ENCODE measurements around the gene CABLES2. TPM values are rescaled to one million over a fixed set of nuclear protein-coding genes. Genes with fewer than 3 reads are reported as not detected.

CABLES2 gene
- total and polyA plus RNA-seq, 2 donors: 2.1 to 5.7 TPM

GRCh38 chr20:62366370-62367135 is 40.5 kb downstream of the CABLES2 start:
- H3K36me3 ChIP-seq (ENCODE audit: insufficient read depth): no peaks in the 10 kb centered on the region
- H3K4me3 ChIP-seq (ENCODE audit: low read depth, low read length): peak overlapping the region; percentile 80
- no peak for DNase-seq (ENCODE audit: extremely low spot score)
- WGBS: 2% methylated on average over 72 of the region's 72 CpGs
- peak overlapping the region; percentile 91 for H3K27ac ChIP-seq (ENCODE audit: low read depth)
- H3K4me1 ChIP-seq (ENCODE audit: insufficient read depth): peaks cover 2% of the 10 kb centered on the region

GRCh38 chr20:62365814-62366369 is 41.2 kb downstream of the CABLES2 start:
- 18% methylated on average over 10 of the region's 10 CpGs for WGBS
- Histone ChIP-seq H3K4me3 (ENCODE audit: low read depth, low read length) (peak overlapping the region; percentile 80), H3K27ac (ENCODE audit: low read depth) (peak overlapping the region; percentile 91), H3K4me1 (ENCODE audit: insufficient read depth) (peaks cover 2% of the 10 kb centered on the region), H3K36me3 (ENCODE audit: insufficient read depth) (no peaks in the 10 kb centered on the region)
- DNase-seq (ENCODE audit: extremely low spot score): no peak

GRCh38 chr20:62364911-62365736 is 42.0 kb downstream of the CABLES2 start:
- DNase-seq (ENCODE audit: extremely low spot score): no peak
- Histone ChIP-seq H3K4me3 (ENCODE audit: low read depth, low read length) (peak overlapping the region; percentile 80), H3K27ac (ENCODE audit: low read depth) (peak overlapping the region; percentile 75), H3K4me1 (ENCODE audit: insufficient read depth) (peaks cover 2% of the 10 kb centered on the region), H3K36me3 (ENCODE audit: insufficient read depth) (no peaks in the 10 kb centered on the region)
- WGBS: 61% methylated on average over 27 of the region's 27 CpGs

- Histone ChIP-seq H3K27ac (ENCODE audit: low read depth) (peak overlapping the region; percentile 75), H3K4me3 (ENCODE audit: low read depth, low read length) (no peak overlapping the region), H3K4me1 (ENCODE audit: insufficient read depth) (peaks cover 2% of the 10 kb centered on the region), H3K36me3 (ENCODE audit: insufficient read depth) (no peaks in the 10 kb centered on the region)
- no peak for DNase-seq (ENCODE audit: extremely low spot score)
- 67% methylated on average over 22 of the region's 22 CpGs for WGBS
Observed at GRCh38 chr20:62363920-62364851, 42.9 kb downstream of the CABLES2 start.

- DNase-seq (ENCODE audit: extremely low spot score): no peak
- Histone ChIP-seq H3K4me1 (ENCODE audit: insufficient read depth) (peaks cover 2% of the 10 kb centered on the region), H3K36me3 (ENCODE audit: insufficient read depth) (no peaks in the 10 kb centered on the region), H3K4me3 (ENCODE audit: low read depth, low read length) (no peak overlapping the region), H3K27ac (ENCODE audit: low read depth) (peak overlapping the region; percentile 27)
- 59% methylated on average over 20 of the region's 20 CpGs for WGBS
Observed at GRCh38 chr20:62362991-62363919, 43.8 kb downstream of the CABLES2 start.

- H3K4me3 ChIP-seq (ENCODE audit: low read depth, low read length): no peak overlapping the region
- H3K27ac ChIP-seq (ENCODE audit: low read depth): no peak overlapping the region
- 79% methylated on average over 13 of the region's 13 CpGs for WGBS
- H3K4me1 ChIP-seq (ENCODE audit: insufficient read depth): peaks cover 3% of the 10 kb centered on the region
- no peak for DNase-seq (ENCODE audit: extremely low spot score)
- no peaks in the 10 kb centered on the region for H3K36me3 ChIP-seq (ENCODE audit: insufficient read depth)
Observed at GRCh38 chr20:62362590-62362940, 44.5 kb downstream of the CABLES2 start.

GRCh38 chr20:62361799-62362589 is 45.1 kb downstream of the CABLES2 start:
- Histone ChIP-seq H3K4me1 (ENCODE audit: insufficient read depth) (peaks cover 8% of the 10 kb centered on the region), H3K27ac (ENCODE audit: low read depth) (peak overlapping the region; percentile 68), H3K4me3 (ENCODE audit: low read depth, low read length) (no peak overlapping the region), H3K36me3 (ENCODE audit: insufficient read depth) (no peaks in the 10 kb centered on the region)
- no peak for DNase-seq (ENCODE audit: extremely low spot score)
- 82% methylated on average over 34 of the region's 34 CpGs for WGBS

- peak overlapping the region; percentile 68 for H3K27ac ChIP-seq (ENCODE audit: low read depth)
- WGBS: 54% methylated on average over 25 of the region's 25 CpGs
- DNase-seq (ENCODE audit: extremely low spot score): no peak
- H3K4me1 ChIP-seq (ENCODE audit: insufficient read depth): peaks cover 8% of the 10 kb centered on the region
- H3K36me3 ChIP-seq (ENCODE audit: insufficient read depth): no peaks in the 10 kb centered on the region
- no peak overlapping the region for H3K4me3 ChIP-seq (ENCODE audit: low read depth, low read length)
Observed at GRCh38 chr20:62360854-62361798, 46.0 kb downstream of the CABLES2 start.

GRCh38 chr20:62359491-62360121 is 47.5 kb downstream of the CABLES2 start:
- Histone ChIP-seq H3K4me1 (ENCODE audit: insufficient read depth) (peaks cover 8% of the 10 kb centered on the region), H3K36me3 (ENCODE audit: insufficient read depth) (no peaks in the 10 kb centered on the region), H3K4me3 (ENCODE audit: low read depth, low read length) (no peak overlapping the region), H3K27ac (ENCODE audit: low read depth) (peak overlapping the region; percentile 74)
- WGBS: 57% methylated on average over 25 of the region's 25 CpGs
- no peak for DNase-seq (ENCODE audit: extremely low spot score)

- H3K4me1 ChIP-seq (ENCODE audit: insufficient read depth): peaks cover 8% of the 10 kb centered on the region
- H3K27ac ChIP-seq (ENCODE audit: low read depth): peak overlapping the region; percentile 74
- 55% methylated on average over 16 of the region's 16 CpGs for WGBS
- no peak overlapping the region for H3K4me3 ChIP-seq (ENCODE audit: low read depth, low read length)
- no peak for DNase-seq (ENCODE audit: extremely low spot score)
- no peaks in the 10 kb centered on the region for H3K36me3 ChIP-seq (ENCODE audit: insufficient read depth)
Observed at GRCh38 chr20:62359043-62359490, 48.0 kb downstream of the CABLES2 start.
